GM12875 (cell line): Measurements from ENCODE around the gene HOXC9.

Experiments used
- H3K4me3 ChIP-seq: one replicate; pipeline ENCODE4 v1.5.1; 2011; ENCODE audit warnings: low read depth, low read length, control low read depth
- TF ChIP-seq, protein P1 (sequence below): IDR thresholded peaks from 2 replicates; pipeline ENCODE4 v1.5.1; 2011; ENCODE audit warnings: low read depth, mild to moderate bottlenecking, control low read depth, inconsistent platforms, low read length, moderate library complexity, borderline replicate concordance; ENCODE audit not compliant: insufficient read depth

HOXC9 gene

GRCh38 chr12:54029529-54030441 is 29.8 kb downstream of the HOXC9 start:
- no peak overlapping the region for H3K4me3 ChIP-seq
- TF ChIP-seq, protein P1, sequence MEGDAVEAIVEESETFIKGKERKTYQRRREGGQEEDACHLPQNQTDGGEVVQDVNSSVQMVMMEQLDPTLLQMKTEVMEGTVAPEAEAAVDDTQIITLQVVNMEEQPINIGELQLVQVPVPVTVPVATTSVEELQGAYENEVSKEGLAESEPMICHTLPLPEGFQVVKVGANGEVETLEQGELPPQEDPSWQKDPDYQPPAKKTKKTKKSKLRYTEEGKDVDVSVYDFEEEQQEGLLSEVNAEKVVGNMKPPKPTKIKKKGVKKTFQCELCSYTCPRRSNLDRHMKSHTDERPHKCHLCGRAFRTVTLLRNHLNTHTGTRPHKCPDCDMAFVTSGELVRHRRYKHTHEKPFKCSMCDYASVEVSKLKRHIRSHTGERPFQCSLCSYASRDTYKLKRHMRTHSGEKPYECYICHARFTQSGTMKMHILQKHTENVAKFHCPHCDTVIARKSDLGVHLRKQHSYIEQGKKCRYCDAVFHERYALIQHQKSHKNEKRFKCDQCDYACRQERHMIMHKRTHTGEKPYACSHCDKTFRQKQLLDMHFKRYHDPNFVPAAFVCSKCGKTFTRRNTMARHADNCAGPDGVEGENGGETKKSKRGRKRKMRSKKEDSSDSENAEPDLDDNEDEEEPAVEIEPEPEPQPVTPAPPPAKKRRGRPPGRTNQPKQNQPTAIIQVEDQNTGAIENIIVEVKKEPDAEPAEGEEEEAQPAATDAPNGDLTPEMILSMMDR, result no peak

GRCh38 chr12:54030442-54030801 is 30.5 kb downstream of the HOXC9 start:
- no peak overlapping the region for H3K4me3 ChIP-seq
- TF ChIP-seq, protein P1, result no peak

DNA sequence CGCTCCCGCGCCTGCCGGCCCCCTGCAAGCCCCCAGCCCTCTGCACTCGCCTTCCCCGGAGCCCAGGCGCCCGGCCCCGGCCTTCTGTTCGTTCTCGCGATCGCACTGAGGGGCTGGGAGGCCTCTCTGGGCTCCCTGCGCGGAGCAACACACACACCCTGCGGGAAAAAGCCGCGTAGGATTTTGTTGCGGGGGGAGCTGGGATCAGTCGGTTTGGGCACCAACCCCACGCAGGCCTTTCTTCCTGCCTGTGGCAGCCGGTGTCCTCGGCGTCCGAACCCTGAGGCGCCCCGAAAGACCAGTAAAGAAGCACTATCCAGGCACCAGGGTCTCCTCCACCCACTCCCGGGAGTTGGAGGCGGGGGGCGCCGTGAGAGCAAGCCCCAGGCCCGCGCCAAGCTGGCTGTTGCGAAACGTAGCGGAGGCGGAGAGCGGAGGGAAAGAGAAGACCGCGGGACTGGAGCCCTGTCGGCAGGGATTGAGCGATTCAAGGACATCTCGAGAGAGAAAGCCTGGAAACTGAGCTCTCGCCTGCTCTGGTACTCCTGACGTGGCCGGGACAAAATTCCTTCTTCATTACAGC is 31.0 kb downstream of the HOXC9 start:
- TF ChIP-seq, protein P1, result no peak
- H3K4me3 ChIP-seq, result no peak overlapping the region

GRCh38 chr12:54031480-54031879 is 31.5 kb downstream of the HOXC9 start:
- no peak overlapping the region for H3K4me3 ChIP-seq

GRCh38 chr12:54032086-54032619 is 32.2 kb downstream of the HOXC9 start:
- no peak overlapping the region for H3K4me3 ChIP-seq
- TF ChIP-seq, protein P1, result no peak

More at GRCh38 chr12:54031480-54031879, 31.5 kb downstream of the HOXC9 start:
- TF ChIP-seq, protein P1, result no peak

DNA sequence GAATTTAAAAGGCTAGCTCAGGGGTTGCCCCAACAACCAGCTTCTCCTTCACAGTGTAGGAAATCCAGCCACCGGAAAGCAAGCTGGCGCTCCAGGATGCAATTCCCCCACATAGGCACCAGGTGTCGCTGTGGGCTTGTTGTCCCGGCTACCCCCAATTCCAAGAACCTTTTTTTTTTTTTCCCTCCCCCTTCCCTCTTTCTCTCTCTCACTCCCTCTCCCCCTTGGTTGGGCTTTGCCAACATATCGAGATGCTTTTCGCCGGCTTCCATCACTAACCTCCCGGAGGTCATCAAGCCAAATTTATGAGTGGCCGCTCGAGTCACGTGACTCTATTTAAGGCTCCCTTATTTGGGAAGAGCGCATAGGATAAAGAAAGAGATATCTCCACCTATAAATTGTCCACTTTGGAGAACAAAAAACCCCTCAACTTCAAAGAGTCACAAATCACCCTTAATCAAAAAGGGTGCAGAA is 32.7 kb downstream of the HOXC9 start, which contains the start of gene HOXC5:
TSS of gene HOXC5 (plus strand) at position 424 of the 474 bp plus-strand sequence. CDS start 73 bp downstream, outside the sequence.
- H3K4me3 ChIP-seq, result no peak within 1 kb of the TSS
- TF ChIP-seq, protein P1, result peak; percentile 94
